ENCODE results near the gene SH3BP2.
A peak's percentile ranks its signal among the peaks of the same experiment; 100 is the strongest.

The SH3BP2 gene

DNA sequence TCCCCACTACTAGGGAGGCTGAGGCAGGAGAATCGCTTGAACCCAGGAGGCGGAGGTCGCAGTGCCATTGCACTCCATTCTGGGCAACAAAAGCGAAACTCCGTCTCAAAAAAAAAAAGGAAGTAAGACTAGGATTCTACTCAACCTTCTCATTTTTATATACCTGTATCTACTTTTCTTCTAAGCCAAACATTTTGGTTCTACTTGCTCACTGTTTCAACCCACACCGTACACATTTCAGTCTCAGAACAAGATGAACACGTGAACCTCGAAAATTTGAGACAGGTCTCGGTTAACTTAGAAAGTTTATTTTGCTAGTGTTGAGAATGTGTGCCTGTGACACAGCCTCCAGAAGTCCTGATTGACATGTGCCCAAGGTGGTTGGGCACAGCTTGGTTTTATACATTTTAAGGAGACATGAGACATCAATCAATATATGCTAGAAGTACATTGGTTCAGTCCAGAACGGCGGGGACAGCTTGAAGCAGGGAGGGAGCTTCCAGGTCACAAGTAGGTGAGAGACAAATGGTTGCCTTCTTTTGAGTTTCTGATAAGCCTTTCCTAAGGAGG is 54.5 kb downstream of the SH3BP2 start:
- no peak for TF ChIP-seq ESRRG (CRISPR knock-in tag; IDR thresholded peaks at IDR 0.05)
- TF ChIP-seq BACH2 (CRISPR knock-in tag; IDR thresholded peaks at IDR 0.05; ENCODE audit: borderline replicate concordance), result no peak
- no peak for ATAC-seq

GRCh38 chr4:2848449-2848848 is 55.6 kb downstream of the SH3BP2 start:
- no peak for ATAC-seq
- no peak for TF ChIP-seq ZNF8 (CRISPR knock-in tag; IDR thresholded peaks at IDR 0.05)

DNA sequence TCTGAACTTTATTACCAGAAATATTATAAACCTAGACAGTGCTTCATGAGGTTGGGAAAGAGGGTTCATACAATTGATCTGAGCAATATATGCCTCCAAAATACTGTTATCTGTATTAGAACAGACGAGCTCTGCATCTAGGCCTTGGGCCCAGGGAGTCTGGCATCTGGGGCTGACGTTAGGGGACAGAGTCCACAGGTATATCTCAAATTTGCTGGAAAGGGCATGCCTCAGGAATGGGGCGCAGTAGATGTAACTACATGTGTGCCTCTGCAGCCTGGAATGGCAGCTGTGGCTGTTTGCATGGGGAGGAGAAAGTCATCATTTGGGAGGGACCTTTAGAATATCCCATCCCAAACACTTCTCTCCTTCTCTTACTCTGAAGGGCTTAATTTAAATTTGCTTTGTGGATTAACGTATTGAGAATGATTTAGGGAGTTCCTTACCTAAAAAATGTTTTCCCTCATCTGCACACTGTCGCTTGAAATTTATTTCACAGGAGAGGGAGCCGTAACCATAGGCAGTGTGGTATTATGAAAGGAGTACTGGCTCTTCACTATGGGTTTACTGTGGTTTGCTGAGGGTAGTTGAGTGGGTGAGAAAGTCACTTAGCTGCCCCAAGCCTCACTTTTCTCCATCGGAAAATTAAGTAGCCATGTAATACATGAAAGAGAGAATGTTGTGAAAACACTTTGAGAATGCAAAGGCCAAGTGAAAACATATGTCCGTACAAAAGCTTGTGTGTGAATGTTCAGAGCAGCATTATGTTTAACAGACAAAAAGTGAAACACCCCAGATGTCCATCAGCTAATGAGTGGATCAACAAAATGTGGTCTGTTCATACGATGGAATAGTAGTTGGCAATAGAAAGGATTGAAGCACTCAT is 56.6 kb downstream of the SH3BP2 start:
- TF ChIP-seq TSHZ2 (CRISPR knock-in tag; IDR thresholded peaks at IDR 0.05) (no peak), ZNF70 (CRISPR knock-in tag; IDR thresholded peaks at IDR 0.05) (no peak), BACH2 (CRISPR knock-in tag; IDR thresholded peaks at IDR 0.05; ENCODE audit: borderline replicate concordance) (no peak)
- ATAC-seq, result peak; percentile 59; the same call in 2 of the 3 replicates

- no peak for TF ChIP-seq PPARA (CRISPR knock-in tag; IDR thresholded peaks at IDR 0.05; ENCODE audit: borderline replicate concordance)
- TF ChIP-seq, protein P1, sequence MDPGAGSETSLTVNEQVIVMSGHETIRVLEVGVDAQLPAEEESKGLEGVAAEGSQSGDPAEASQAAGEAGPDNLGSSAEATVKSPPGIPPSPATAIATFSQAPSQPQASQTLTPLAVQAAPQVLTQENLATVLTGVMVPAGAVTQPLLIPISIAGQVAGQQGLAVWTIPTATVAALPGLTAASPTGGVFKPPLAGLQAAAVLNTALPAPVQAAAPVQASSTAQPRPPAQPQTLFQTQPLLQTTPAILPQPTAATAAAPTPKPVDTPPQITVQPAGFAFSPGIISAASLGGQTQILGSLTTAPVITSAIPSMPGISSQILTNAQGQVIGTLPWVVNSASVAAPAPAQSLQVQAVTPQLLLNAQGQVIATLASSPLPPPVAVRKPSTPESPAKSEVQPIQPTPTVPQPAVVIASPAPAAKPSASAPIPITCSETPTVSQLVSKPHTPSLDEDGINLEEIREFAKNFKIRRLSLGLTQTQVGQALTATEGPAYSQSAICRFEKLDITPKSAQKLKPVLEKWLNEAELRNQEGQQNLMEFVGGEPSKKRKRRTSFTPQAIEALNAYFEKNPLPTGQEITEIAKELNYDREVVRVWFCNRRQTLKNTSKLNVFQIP (CRISPR knock-in tag; IDR thresholded peaks at IDR 0.05; ENCODE audit: borderline replicate concordance, low read depth), result no peak
- TF ChIP-seq OSR1 (CRISPR knock-in tag; IDR thresholded peaks at IDR 0.05), result no peak
- no peak for TF ChIP-seq PATZ1 (CRISPR knock-in tag; IDR thresholded peaks at IDR 0.05; ENCODE audit: borderline replicate concordance)
- TF ChIP-seq CSDC2 (CRISPR knock-in tag; IDR thresholded peaks at IDR 0.05), result no peak
- TF ChIP-seq ZFP30 (CRISPR knock-in tag; IDR thresholded peaks at IDR 0.05), result no peak
- no peak for TF ChIP-seq ESRRG (CRISPR knock-in tag; IDR thresholded peaks at IDR 0.05)
- TF ChIP-seq, protein P2, sequence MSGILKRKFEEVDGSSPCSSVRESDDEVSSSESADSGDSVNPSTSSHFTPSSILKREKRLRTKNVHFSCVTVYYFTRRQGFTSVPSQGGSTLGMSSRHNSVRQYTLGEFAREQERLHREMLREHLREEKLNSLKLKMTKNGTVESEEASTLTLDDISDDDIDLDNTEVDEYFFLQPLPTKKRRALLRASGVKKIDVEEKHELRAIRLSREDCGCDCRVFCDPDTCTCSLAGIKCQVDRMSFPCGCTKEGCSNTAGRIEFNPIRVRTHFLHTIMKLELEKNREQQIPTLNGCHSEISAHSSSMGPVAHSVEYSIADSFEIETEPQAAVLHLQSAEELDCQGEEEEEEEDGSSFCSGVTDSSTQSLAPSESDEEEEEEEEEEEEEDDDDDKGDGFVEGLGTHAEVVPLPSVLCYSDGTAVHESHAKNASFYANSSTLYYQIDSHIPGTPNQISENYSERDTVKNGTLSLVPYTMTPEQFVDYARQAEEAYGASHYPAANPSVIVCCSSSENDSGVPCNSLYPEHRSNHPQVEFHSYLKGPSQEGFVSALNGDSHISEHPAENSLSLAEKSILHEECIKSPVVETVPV (CRISPR knock-in tag; IDR thresholded peaks at IDR 0.05), result no peak
- no peak for TF ChIP-seq TOX (CRISPR knock-in tag; IDR thresholded peaks at IDR 0.05; ENCODE audit: borderline replicate concordance)
- TF ChIP-seq ZNF8 (CRISPR knock-in tag; IDR thresholded peaks at IDR 0.05), result no peak
- no peak for TF ChIP-seq RARB (CRISPR knock-in tag; IDR thresholded peaks at IDR 0.05)
- no peak for TF ChIP-seq BACH2 (CRISPR knock-in tag; IDR thresholded peaks at IDR 0.05; ENCODE audit: borderline replicate concordance)
- no peak for TF ChIP-seq CREB5 (CRISPR knock-in tag; IDR thresholded peaks at IDR 0.05; ENCODE audit: low read depth)
- no peak for TF ChIP-seq ZNF565 (CRISPR knock-in tag; conservative IDR thresholded peaks at IDR 0.05; ENCODE audit: low read depth)
- TF ChIP-seq GLIS3 (CRISPR knock-in tag; IDR thresholded peaks at IDR 0.05), result no peak
- no peak for TF ChIP-seq ZC3H10 (CRISPR knock-in tag; IDR thresholded peaks at IDR 0.05)
- TF ChIP-seq SNAI2 (CRISPR knock-in tag; IDR thresholded peaks at IDR 0.05), result no peak
- TF ChIP-seq TCF4 (CRISPR knock-in tag; IDR thresholded peaks at IDR 0.05; ENCODE audit: borderline replicate concordance), result no peak
- no peak for TF ChIP-seq ARNTL (CRISPR knock-in tag; IDR thresholded peaks at IDR 0.05; ENCODE audit: borderline replicate concordance, low read depth)
- no peak for TF ChIP-seq ZNF70 (CRISPR knock-in tag; IDR thresholded peaks at IDR 0.05)
- peak; percentile 35; the same call in 1 of the 3 replicates for ATAC-seq
Observed at GRCh38 chr4:2850966-2851798, 58.3 kb downstream of the SH3BP2 start.

Measured in SK-N-SH treated with all-trans-retinoic acid at 6 μM for 48 hours (cell line).